DOHH2 (cell line): ENCODE results near the gene TULP3.

ENCODE experiments used
- H3F3A ChIP-seq: fragments of 200-600 bp; sonication (generic), shearing (Covaris generic); 2 replicates; pipeline ENCODE4 v1.6.0; 2016; ENCODE audit warnings: antibody characterized with exemption, mild to moderate bottlenecking; ENCODE audit not compliant: control insufficient read depth, insufficient read depth
- H3K27ac ChIP-seq: fragments of 200-600 bp; sonication (generic); 2 replicates; pipeline ENCODE4 v1.5.1; 2014; ENCODE audit warnings: low read depth, mild to moderate bottlenecking, low read length, moderate library complexity
- H3K27me3 ChIP-seq: fragments of 200-600 bp; sonication (generic); 2 replicates; pipeline ENCODE4 v1.6.1; 2014; ENCODE audit warnings: mild to moderate bottlenecking, low read length, mixed read lengths; ENCODE audit not compliant: control insufficient read depth
- H3K36me3 ChIP-seq: fragments of 200-600 bp; sonication (generic); 2 replicates; pipeline ENCODE4 v1.6.1; 2014; ENCODE audit warnings: mild to moderate bottlenecking, low read length, moderate library complexity, mixed read lengths; ENCODE audit not compliant: control insufficient read depth
- H3K4me1 ChIP-seq: fragments of 200-600 bp; sonication (generic); 2 replicates; pipeline ENCODE4 v1.6.1; 2014; ENCODE audit warnings: mild to moderate bottlenecking, low read length, mixed read lengths; ENCODE audit not compliant: control insufficient read depth
- H3K4me2 ChIP-seq: fragments of 200-600 bp; sonication (generic); 2 replicates; pipeline ENCODE4 v1.6.0; 2014; ENCODE audit warnings: mild to moderate bottlenecking, low read length, moderate library complexity
- H3K4me3 ChIP-seq: fragments of 200-600 bp; sonication (generic); 2 replicates; pipeline ENCODE4 v1.5.1; 2014; ENCODE audit warnings: mild to moderate bottlenecking, low read length, mixed read lengths
- H3K79me2 ChIP-seq: fragments of 200-600 bp; sonication (generic); 2 replicates; pipeline ENCODE4 v1.6.1; 2014; ENCODE audit warnings: mild to moderate bottlenecking, low read length, mixed read lengths; ENCODE audit not compliant: control insufficient read depth
- H3K9me2 ChIP-seq: fragments of 200-600 bp; sonication (generic); replicated peaks from 2 replicates; pipeline ENCODE4 v1.6.1; 2014; ENCODE audit warnings: mild to moderate bottlenecking, low read length, mixed read lengths; ENCODE audit not compliant: control insufficient read depth
- H3K9me3 ChIP-seq: fragments of 200-600 bp; sonication (generic); 2 replicates; pipeline ENCODE4 v1.6.1; 2014; ENCODE audit warnings: antibody characterized with exemption, low read length, mixed read lengths; ENCODE audit not compliant: control insufficient read depth, insufficient read depth
- H4K20me1 ChIP-seq: fragments of 200-600 bp; sonication (generic); 2 replicates; pipeline ENCODE4 v1.6.0; 2014; ENCODE audit warnings: low read depth, mild to moderate bottlenecking, antibody characterized with exemption, low read length, moderate library complexity; ENCODE audit not compliant: control insufficient read depth, insufficient read depth
- CTCF ChIP-seq: fragments of 200-600 bp; sonication (generic); IDR thresholded peaks from one replicate; pipeline ENCODE4 v1.5.1; 2014; ENCODE audit warnings: antibody characterized with exemption, mild to moderate bottlenecking, low read depth, low read length; ENCODE audit not compliant: poor library complexity, severe bottlenecking
- EZH2phosphoT487 ChIP-seq: fragments of 200-600 bp; sonication (generic); IDR thresholded peaks from 2 replicates; pipeline ENCODE4 v1.6.1; 2017; ENCODE audit warnings: borderline replicate concordance, mild to moderate bottlenecking, antibody characterized with exemption, low read length, moderate library complexity, mixed read lengths

The TULP3 gene

DNA sequence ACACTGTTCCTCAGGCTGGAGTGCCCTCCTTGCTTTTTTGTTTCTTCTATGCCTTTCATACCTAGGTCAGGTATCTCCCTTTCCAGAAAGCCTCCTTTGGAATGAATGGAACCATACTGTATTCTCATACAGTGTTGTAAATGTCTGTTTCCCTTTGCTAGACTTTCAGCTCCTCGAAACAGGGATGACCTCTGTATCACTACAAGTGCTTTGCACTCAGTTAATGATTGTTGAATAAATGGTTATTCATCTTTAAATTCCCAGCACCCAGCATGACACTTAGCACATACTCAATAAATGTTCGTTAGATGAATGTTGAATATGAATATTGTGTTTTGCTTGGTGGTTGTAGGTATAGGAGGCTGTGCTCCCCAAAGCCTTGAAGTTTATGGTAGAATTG is 5.9 kb upstream of the TULP3 start:
- no peak overlapping the region for H3K27ac ChIP-seq
- peaks cover 51% of the 10 kb centered on the region for H3K79me2 ChIP-seq
- H3K9me2 ChIP-seq = no peaks in the 10 kb centered on the region
- H3F3A ChIP-seq = peaks cover 9% of the 10 kb centered on the region; the same call in 1 of the 2 replicates
- TF ChIP-seq CTCF (no peak), EZH2phosphoT487 (no peak)
- H3K27me3 ChIP-seq = no peaks in the 10 kb centered on the region
- H3K4me2 ChIP-seq = no peak overlapping the region; the same call in 1 of the 2 replicates
- H3K36me3 ChIP-seq = peaks cover 40% of the 10 kb centered on the region
- no peaks in the 10 kb centered on the region for H4K20me1 ChIP-seq
- H3K4me1 ChIP-seq = peaks cover 10% of the 10 kb centered on the region
- no peak overlapping the region for H3K4me3 ChIP-seq
- H3K9me3 ChIP-seq = no peaks in the 10 kb centered on the region

GRCh38 chr12:2886768-2887450 is 3.8 kb upstream of the TULP3 start:
- H3K79me2 ChIP-seq = peaks cover 40% of the 10 kb centered on the region
- peaks cover 38% of the 10 kb centered on the region for H3K36me3 ChIP-seq
- peaks cover 22% of the 10 kb centered on the region for H3K4me1 ChIP-seq
- no peaks in the 10 kb centered on the region for H3K9me2 ChIP-seq
- no peaks in the 10 kb centered on the region for H4K20me1 ChIP-seq
- peaks cover 9% of the 10 kb centered on the region; the same call in 1 of the 2 replicates for H3F3A ChIP-seq
- no peak overlapping the region for H3K4me3 ChIP-seq
- no peak overlapping the region for H3K4me2 ChIP-seq
- H3K27ac ChIP-seq = no peak overlapping the region
- TF ChIP-seq EZH2phosphoT487 (no peak), CTCF (no peak)
- no peaks in the 10 kb centered on the region for H3K27me3 ChIP-seq
- no peaks in the 10 kb centered on the region for H3K9me3 ChIP-seq

DNA sequence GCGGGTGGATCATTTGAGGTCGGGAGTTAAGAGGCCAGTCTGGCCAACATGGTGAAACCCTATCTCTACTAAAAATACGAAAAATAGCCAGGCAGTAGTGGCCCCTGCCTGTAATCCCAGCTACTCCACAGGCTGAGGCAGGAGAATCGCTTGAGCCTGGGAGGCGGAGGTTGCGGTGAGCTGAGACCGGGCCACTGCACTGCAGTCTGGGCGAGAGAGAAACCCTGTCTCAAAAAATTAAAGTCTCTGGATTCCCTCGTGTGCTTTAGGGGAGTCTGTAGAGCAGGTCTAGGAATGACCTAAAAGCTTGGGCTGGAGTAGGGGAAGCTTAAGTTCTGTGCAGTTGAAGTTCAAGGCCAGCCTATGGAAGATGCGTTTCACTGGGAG is 697 bp upstream of the TULP3 start:
- TF ChIP-seq EZH2phosphoT487 (no peak), CTCF (no peak)
- Histone ChIP-seq H3K27ac (peak overlapping the region; percentile 51), H3K27me3 (no peaks in the 10 kb centered on the region), H3K9me3 (no peaks in the 10 kb centered on the region), H3K9me2 (no peaks in the 10 kb centered on the region), H4K20me1 (no peaks in the 10 kb centered on the region), H3K4me3 (peak overlapping the region; percentile 84), H3K4me2 (peak overlapping the region; percentile 99), H3F3A (peaks cover 12% of the 10 kb centered on the region; the same call in 1 of the 2 replicates), H3K79me2 (peaks cover 25% of the 10 kb centered on the region), H3K36me3 (peaks cover 33% of the 10 kb centered on the region), H3K4me1 (peaks cover 21% of the 10 kb centered on the region)
